ENCODE measurements around the gene SEZ6L2.
A peak's percentile ranks its signal among the peaks of the same experiment; 100 is the strongest.
"Not testable (repeated sequence)": the region's sequence is repeated elsewhere in the genome, so short reads cannot be mapped to it uniquely, and the experiment has no call there.

SEZ6L2 gene
- total RNA-seq, result 0.06 to 0.22 reads per million in 2 experiments

- no peak for DNase-seq (ENCODE audit: low read depth)
These were observed at the start of gene SEZ6L2 for GRCh38 chr16:29899516-29900101. Gene SEZ6L2 (minus strand): TSS chr16:29899550. CDS start chr16:29899019, 531 bp downstream.

GRCh38 chr16:29947897-29948296, 48.5 kb upstream of the SEZ6L2 start:
- no peak for DNase-seq (ENCODE audit: low read depth)

GRCh38 chr16:29943846-29944799, 44.8 kb upstream of the SEZ6L2 start:
- DNase-seq (ENCODE audit: low read depth), result no peak

GRCh38 chr16:29940656-29941055, 41.3 kb upstream of the SEZ6L2 start:
- DNase-seq (ENCODE audit: low read depth), result no peak

- not testable (repeated sequence) for DNase-seq (ENCODE audit: low read depth)
These were observed 32.4 kb upstream of the SEZ6L2 start for GRCh38 chr16:29931750-29932149.

GRCh38 chr16:29927070-29927905, 27.9 kb upstream of the SEZ6L2 start:
- DNase-seq (ENCODE audit: low read depth), result no peak

GRCh38 chr16:29926711-29927052, 27.3 kb upstream of the SEZ6L2 start:
- DNase-seq (ENCODE audit: low read depth), result no peak

- DNase-seq (ENCODE audit: low read depth), result peak; percentile 80
These were observed 26.7 kb upstream of the SEZ6L2 start, which contains the start of gene KCTD13 for GRCh38 chr16:29925781-29926710. Gene KCTD13 (minus strand): TSS chr16:29926226. CDS start chr16:29926033, 193 bp downstream.

- no peak for DNase-seq (ENCODE audit: low read depth)
These were observed 25.9 kb upstream of the SEZ6L2 start for GRCh38 chr16:29925105-29925756.

GRCh38 chr16:29922986-29923501, 23.7 kb upstream of the SEZ6L2 start:
- no peak for DNase-seq (ENCODE audit: low read depth)

- DNase-seq (ENCODE audit: low read depth), result no peak
These were observed 23.0 kb upstream of the SEZ6L2 start for GRCh38 chr16:29922326-29922725.

GRCh38 chr16:29921034-29921385, 21.7 kb upstream of the SEZ6L2 start:
- DNase-seq (ENCODE audit: low read depth), result no peak

- no peak for DNase-seq (ENCODE audit: low read depth)
These were observed 21.1 kb upstream of the SEZ6L2 start for GRCh38 chr16:29920288-29921033.

GRCh38 chr16:29916979-29917378, 17.6 kb upstream of the SEZ6L2 start:
- DNase-seq (ENCODE audit: low read depth), result no peak

GRCh38 chr16:29915590-29916247, 16.4 kb upstream of the SEZ6L2 start:
- no peak for DNase-seq (ENCODE audit: low read depth)

- no peak for DNase-seq (ENCODE audit: low read depth)
These were observed 14.2 kb upstream of the SEZ6L2 start for GRCh38 chr16:29913514-29913913.

GRCh38 chr16:29912087-29912486, 12.7 kb upstream of the SEZ6L2 start:
- no peak for DNase-seq (ENCODE audit: low read depth)

GRCh38 chr16:29911676-29912010, 12.3 kb upstream of the SEZ6L2 start:
- DNase-seq (ENCODE audit: low read depth), result no peak
